Right lobe of liver (tissue), 4 donors: ENCODE results near the gene KLRC4.

ENCODE experiments used
- CTCF ChIP-seq, 4 donors: fragments of 200-600 bp in 3 of 4; fragments of 450-650 bp in 1 of 4; IDR thresholded peaks; one replicate each; pipeline versions ENCODE4 v1.5.1 to v1.8.0; 2016 to 2022; ENCODE audit warnings: antibody characterized with exemption in 4 of 4, mild to moderate bottlenecking in 2 of 4
- POLR2A ChIP-seq: fragments of 450-650 bp; IDR thresholded peaks from one replicate; pipeline ENCODE4 v1.6.1; 2017; ENCODE audit warnings: antibody characterized with exemption, mild to moderate bottlenecking
- donor health status: DM: no; HTN: no; CAD: no.
- donor health status: DM: no; HTN: no; CAD: no.
- donor health status: DM: no; HTN: yes; CAD: no.

- TF ChIP-seq CTCF (IDR thresholded peaks at IDR 0.05) (no peak), POLR2A (peak; percentile 24)
Measured at GRCh38 chr12:10363914-10364814, 45.4 kb downstream of the KLRC4 start.
